ENCODE data around the gene NELFB.

NELFB gene

GRCh38 chr9:137266162-137266527 is 11.0 kb downstream of the NELFB start:
- H3K4me3 ChIP-seq (ENCODE audit: low read depth, low read length), result no peak overlapping the region
- H3K27ac ChIP-seq, result no peak overlapping the region
- no peak for TF ChIP-seq CTCF (IDR thresholded peaks at IDR 0.05; ENCODE audit: low read depth, low read length)
- H3K36me3 ChIP-seq, result peaks cover 4% of the 10 kb centered on the region; the same call in 1 of the 2 replicates
- DNase-seq, result no peak
- no peaks in the 10 kb centered on the region for H3K27me3 ChIP-seq (ENCODE audit: insufficient read depth, low read depth, severe bottlenecking)
- H3K9me3 ChIP-seq (ENCODE audit: severe bottlenecking), result no peaks in the 10 kb centered on the region

GRCh38 chr9:137266585-137267453 is 11.7 kb downstream of the NELFB start:
- Histone ChIP-seq H3K36me3 (peaks cover 4% of the 10 kb centered on the region; the same call in 1 of the 2 replicates), H3K9me3 (ENCODE audit: severe bottlenecking) (no peaks in the 10 kb centered on the region), H3K27me3 (ENCODE audit: insufficient read depth, low read depth, severe bottlenecking) (no peaks in the 10 kb centered on the region), H3K4me3 (ENCODE audit: low read depth, low read length) (no peak overlapping the region), H3K27ac (no peak overlapping the region)
- no peak for DNase-seq
- TF ChIP-seq CTCF (IDR thresholded peaks at IDR 0.05; ENCODE audit: low read depth, low read length), result no peak

- Histone ChIP-seq H3K27ac (no peak overlapping the region), H3K36me3 (peaks cover 9% of the 10 kb centered on the region), H3K4me3 (ENCODE audit: low read depth, low read length) (no peak overlapping the region), H3K9me3 (ENCODE audit: severe bottlenecking) (no peaks in the 10 kb centered on the region), H3K27me3 (ENCODE audit: insufficient read depth, low read depth, severe bottlenecking) (no peaks in the 10 kb centered on the region)
- TF ChIP-seq CTCF (IDR thresholded peaks at IDR 0.05; ENCODE audit: low read depth, low read length), result no peak
- no peak for DNase-seq
Measured at GRCh38 chr9:137267933-137268355, 12.8 kb downstream of the NELFB start.

GRCh38 chr9:137268538-137269201 is 13.5 kb downstream of the NELFB start:
- H3K36me3 ChIP-seq, result peaks cover 9% of the 10 kb centered on the region
- H3K27me3 ChIP-seq (ENCODE audit: insufficient read depth, low read depth, severe bottlenecking), result no peaks in the 10 kb centered on the region
- no peak overlapping the region for H3K27ac ChIP-seq
- no peak overlapping the region for H3K4me3 ChIP-seq (ENCODE audit: low read depth, low read length)
- TF ChIP-seq CTCF (IDR thresholded peaks at IDR 0.05; ENCODE audit: low read depth, low read length), result no peak
- no peaks in the 10 kb centered on the region for H3K9me3 ChIP-seq (ENCODE audit: severe bottlenecking)
- no peak for DNase-seq

- Histone ChIP-seq H3K27ac (no peak overlapping the region), H3K9me3 (ENCODE audit: severe bottlenecking) (no peaks in the 10 kb centered on the region), H3K4me3 (ENCODE audit: low read depth, low read length) (no peak overlapping the region), H3K27me3 (ENCODE audit: insufficient read depth, low read depth, severe bottlenecking) (no peaks in the 10 kb centered on the region), H3K36me3 (peaks cover 9% of the 10 kb centered on the region)
- TF ChIP-seq CTCF (IDR thresholded peaks at IDR 0.05; ENCODE audit: low read depth, low read length), result no peak
- no peak for DNase-seq
Measured at GRCh38 chr9:137269231-137269772, 14.2 kb downstream of the NELFB start.

Measured in WERI-Rb-1 (cell line).